HepG2 (cell line): ENCODE measurements around the gene TLK1. TPM values are rescaled to one million over a fixed set of nuclear protein-coding genes. Genes with fewer than 3 reads are reported as not detected.

ENCODE experiments used
- AFF4 ChIP-seq: sonication (generic); formaldehyde crosslinking; IDR thresholded peaks from 2 replicates; pipeline ENCODE4 v1.4.0; 2020; ENCODE audit warnings: missing genetic modification reagents
- CBX2 ChIP-seq, 2 experiments: fragments of 200-600 bp in 1 of 2; sonication (generic); formaldehyde crosslinking in 1 of 2; IDR thresholded peaks; 2 replicates each; pipeline versions ENCODE4 v1.7.0 to v1.8.1; 2018 to 2022; ENCODE audit warnings: low read depth in 2 of 2, low read length in 1 of 2, mild to moderate bottlenecking in 1 of 2, missing genetic modification reagents in 1 of 2
- CC2D1A ChIP-seq: sonication (generic); formaldehyde crosslinking; IDR thresholded peaks from 2 replicates; pipeline ENCODE4 v1.8.1; 2023; ENCODE audit warnings: mild to moderate bottlenecking, missing genetic modification reagents
- CTCF ChIP-seq: sonication (generic); formaldehyde crosslinking; IDR thresholded peaks from 2 replicates; pipeline ENCODE4 v1.5.0; 2020; ENCODE audit warnings: mild to moderate bottlenecking, missing genetic modification reagents, moderate library complexity
- PBX2 ChIP-seq: IDR thresholded peaks from 2 replicates; pipeline ENCODE4 v1.6.1; 2016; ENCODE audit warnings: control low read depth
- USF2 ChIP-seq, 2 experiments: sonication (generic) in 1 of 2; formaldehyde crosslinking in 1 of 2; IDR thresholded peaks; 2 replicates each; pipeline versions ENCODE4 v1.5.1 to v1.6.1; 2011 to 2020; ENCODE audit warnings: borderline replicate concordance in 1 of 2, low read depth in 1 of 2, low read length in 1 of 2, mild to moderate bottlenecking in 1 of 2, missing genetic modification reagents in 1 of 2, moderate library complexity in 1 of 2
- ZBED4 ChIP-seq: sonication (generic); formaldehyde crosslinking; IDR thresholded peaks from 2 replicates; pipeline ENCODE4 v1.4.0; 2020; ENCODE audit warnings: missing genetic modification reagents, borderline replicate concordance
- ZFP1 ChIP-seq: IDR thresholded peaks from 2 replicates; pipeline ENCODE4 v1.6.1; 2016
- ZNF143 ChIP-seq: sonication (generic); formaldehyde crosslinking; IDR thresholded peaks from 2 replicates; pipeline ENCODE4 v1.4.0; 2020; ENCODE audit warnings: missing genetic modification reagents
- polyA plus RNA-seq, 8 experiments: library from polyadenylated mRNA; depleted of rRNA in 3 of 8; stranded (reverse) in 7 of 8; unstranded in 1 of 8; fragments of >200 nt; fragmentation: Illumina TruSeq in 4 of 8; extraction: Trizol in 4 of 8; gene quantifications; 2 replicates each; pipeline versions ENCODE4 v1.2.1 to v1.2.3, GENCODE V29; 2011 to 2016; ENCODE audit warnings: low read depth in 4 of 8, missing spikeins in 1 of 8, mixed read lengths in 1 of 8; ENCODE audit not compliant: insufficient read depth in 1 of 8
- total RNA-seq, 5 experiments: library from RNA; depleted of rRNA; stranded (reverse); fragments of >200 nt; fragmentation: Illumina TruSeq; extraction: Trizol; gene quantifications; 2 replicates each; pipeline ENCODE4 v1.2.3, GENCODE V29; 2016; ENCODE audit warnings: low read depth in 1 of 5

Gene TLK1
- total and polyA plus RNA-seq, 2 of the 13 experiments (the other 11 are each of a cell fraction or from before 2014, with no cell fraction given): 16.8 to 28.7 TPM

- TF ChIP-seq AFF4: no peak
- TF ChIP-seq USF2 (IDR thresholded peaks at IDR 0.05; ENCODE audit: low read depth, low read length): no peak
- TF ChIP-seq USF2 (CRISPR knock-in tag; IDR thresholded peaks at IDR 0.05; ENCODE audit: borderline replicate concordance): no peak
- no peak for TF ChIP-seq CC2D1A
- no peak for TF ChIP-seq CTCF (CRISPR knock-in tag)
- TF ChIP-seq ZFP1 (CRISPR knock-in tag): no peak
- no peak for TF ChIP-seq ZBED4 (CRISPR knock-in tag)
- no peak for TF ChIP-seq CBX2 (IDR thresholded peaks at IDR 0.05; ENCODE audit: low read depth, low read length)
- no peak for TF ChIP-seq CBX2 (CRISPR knock-in tag; IDR thresholded peaks at IDR 0.05; ENCODE audit: low read depth)
- TF ChIP-seq PBX2 (CRISPR knock-in tag): no peak
- TF ChIP-seq ZNF143 (CRISPR knock-in tag): no peak
Measured at GRCh38 chr2:171150694-171151285, 9.9 kb downstream of the TLK1 start (continued).
